Body of pancreas (tissue), 4 donors: ENCODE data around the gene SLC12A8.

Experiments used
- CTCF ChIP-seq, 7 experiments: fragments of 450-650 bp in 4 of 7; fragments of 200-600 bp in 3 of 7; sonication (generic) in 3 of 7; IDR thresholded peaks; one replicate each; pipeline ENCODE4 v1.5.1; 2016 to 2019; ENCODE audit warnings: antibody characterized with exemption in 7 of 7
- POLR2A ChIP-seq, 3 donors: fragments of 450-650 bp; IDR thresholded peaks; one replicate each; pipeline ENCODE4 v1.6.1; 2016; ENCODE audit warnings: antibody characterized with exemption in 3 of 3, mild to moderate bottlenecking in 2 of 3

- TF ChIP-seq CTCF (IDR thresholded peaks at IDR 0.05): no peak
- TF ChIP-seq POLR2A (IDR thresholded peaks at IDR 0.05): no peak
Observed at GRCh38 chr3:125143982-125144652, 68.4 kb downstream of the SLC12A8 start.
